Measurements from ENCODE around the gene PRR36.

The PRR36 gene

GRCh38 chr19:7912697-7913564 lies 38.7 kb upstream of the PRR36 start:
- DNase-seq: no peak

DNA sequence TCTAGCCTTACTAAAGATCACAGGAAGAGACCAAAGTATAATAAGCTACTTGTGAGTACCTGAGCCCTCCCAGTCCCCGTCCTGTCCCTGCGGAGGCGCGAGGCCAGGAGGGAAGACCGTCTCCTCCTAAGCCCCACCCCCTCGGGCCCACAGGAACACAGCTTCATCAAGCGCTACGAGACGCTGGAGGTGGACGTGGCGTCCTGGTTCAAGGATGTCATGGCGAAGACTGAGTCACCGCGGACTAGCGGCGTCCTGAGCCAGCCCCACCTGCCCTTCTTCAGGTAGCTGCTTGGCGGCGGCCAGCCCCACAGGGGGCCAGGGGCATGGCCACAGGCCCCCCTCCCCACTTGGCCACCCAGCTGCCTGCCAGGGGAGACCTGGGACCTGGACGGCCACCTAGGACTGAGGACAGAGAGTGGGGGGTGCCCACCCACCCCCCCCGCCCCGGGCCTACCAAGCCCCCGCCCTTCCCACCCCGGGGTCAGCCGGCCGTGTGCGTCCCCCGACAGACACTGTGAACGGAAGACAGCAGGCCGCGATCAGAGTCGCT lies 38.0 kb upstream of the PRR36 start:
- DNase-seq: no peak

DNA sequence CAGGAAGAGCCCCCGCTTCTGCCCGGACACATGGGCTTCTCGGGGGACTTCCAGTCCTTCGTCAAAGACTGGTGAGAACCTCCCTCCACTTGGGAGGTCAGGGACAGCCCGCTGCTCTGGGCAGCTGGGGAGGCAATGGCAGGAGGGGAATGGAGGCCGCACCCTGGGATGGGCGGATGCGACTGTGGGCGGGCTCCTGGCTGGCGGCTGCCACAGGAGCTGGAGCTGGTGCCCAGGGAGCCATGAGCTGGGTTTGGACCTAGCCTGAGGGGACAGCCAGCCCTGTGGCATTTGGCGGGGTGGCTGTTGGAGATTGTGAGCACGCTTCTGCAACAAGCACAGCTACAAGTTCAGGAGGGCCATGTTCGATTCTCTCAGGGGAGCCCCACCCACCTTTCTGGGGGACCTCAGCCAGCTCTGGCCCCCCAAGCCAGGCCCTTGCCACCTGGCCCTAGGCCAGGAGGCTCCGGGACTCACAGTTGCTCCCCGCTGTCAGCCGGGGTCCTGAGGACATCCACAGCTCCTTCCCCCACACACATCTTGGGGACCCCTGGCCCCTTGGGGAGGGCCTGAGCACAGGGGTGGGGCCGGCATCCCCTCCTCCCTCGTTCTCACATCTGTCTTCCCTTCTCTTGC lies 37.4 kb upstream of the PRR36 start:
- no peak for DNase-seq

DNA sequence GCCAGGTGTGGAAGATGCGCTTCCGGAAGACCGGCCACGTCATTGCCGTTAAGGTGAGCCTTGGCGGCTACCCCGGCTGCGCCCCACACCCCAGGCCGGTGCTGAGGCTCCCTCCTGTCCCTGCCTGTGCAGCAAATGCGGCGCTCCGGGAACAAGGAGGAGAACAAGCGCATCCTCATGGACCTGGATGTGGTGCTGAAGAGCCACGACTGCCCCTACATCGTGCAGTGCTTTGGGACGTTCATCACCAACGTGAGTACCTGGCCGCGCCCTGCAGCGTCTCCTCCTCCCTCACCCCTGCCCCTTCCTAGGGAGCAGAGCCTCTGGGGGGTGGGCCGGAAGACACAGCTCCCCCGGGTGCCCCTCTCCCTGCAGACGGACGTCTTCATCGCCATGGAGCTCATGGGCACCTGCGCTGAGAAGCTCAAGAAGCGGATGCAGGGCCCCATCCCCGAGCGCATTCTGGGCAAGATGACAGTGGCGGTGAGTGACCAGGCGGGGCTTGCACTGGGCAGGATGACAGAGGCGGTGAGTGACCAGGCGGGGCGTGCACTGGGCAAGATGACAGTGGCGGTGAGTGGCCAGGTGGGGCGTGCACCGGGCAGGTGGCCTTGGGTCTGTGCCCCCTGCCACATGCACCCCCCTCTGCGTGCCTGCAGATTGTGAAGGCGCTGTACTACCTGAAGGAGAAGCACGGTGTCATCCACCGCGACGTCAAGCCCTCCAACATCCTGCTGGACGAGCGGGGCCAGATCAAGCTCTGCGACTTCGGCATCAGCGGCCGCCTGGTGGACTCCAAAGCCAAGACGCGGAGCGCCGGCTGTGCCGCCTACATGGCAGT lies 36.4 kb upstream of the PRR36 start:
- no peak for DNase-seq

DNA sequence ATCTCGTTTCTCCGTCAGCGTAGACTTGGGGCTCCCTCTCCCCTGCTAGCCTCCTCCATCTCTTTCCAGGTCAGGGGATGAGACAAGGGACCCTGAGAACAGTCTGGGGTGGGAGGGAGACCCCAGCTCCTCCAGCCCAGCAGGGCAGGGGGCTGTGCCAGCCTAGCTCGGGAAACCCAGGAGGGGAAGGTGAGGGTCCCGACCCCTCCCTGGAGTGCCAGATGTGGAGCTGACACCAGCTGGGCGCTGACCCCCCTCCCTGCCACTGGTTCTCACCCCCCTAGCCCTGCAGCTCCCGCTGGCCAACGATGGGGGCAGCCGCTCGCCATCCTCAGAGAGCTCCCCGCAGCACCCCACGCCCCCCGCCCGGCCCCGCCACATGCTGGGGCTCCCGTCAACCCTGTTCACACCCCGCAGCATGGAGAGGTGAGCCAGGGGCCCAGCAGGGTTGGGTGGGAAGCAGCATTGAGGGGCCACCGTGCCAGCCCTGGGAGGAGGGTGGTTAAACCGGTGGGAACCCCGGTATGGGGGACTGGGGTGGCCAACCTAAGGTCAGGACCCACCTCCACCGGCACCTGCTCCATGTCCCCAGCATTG lies 35.4 kb upstream of the PRR36 start:
- DNase-seq: no peak

DNA sequence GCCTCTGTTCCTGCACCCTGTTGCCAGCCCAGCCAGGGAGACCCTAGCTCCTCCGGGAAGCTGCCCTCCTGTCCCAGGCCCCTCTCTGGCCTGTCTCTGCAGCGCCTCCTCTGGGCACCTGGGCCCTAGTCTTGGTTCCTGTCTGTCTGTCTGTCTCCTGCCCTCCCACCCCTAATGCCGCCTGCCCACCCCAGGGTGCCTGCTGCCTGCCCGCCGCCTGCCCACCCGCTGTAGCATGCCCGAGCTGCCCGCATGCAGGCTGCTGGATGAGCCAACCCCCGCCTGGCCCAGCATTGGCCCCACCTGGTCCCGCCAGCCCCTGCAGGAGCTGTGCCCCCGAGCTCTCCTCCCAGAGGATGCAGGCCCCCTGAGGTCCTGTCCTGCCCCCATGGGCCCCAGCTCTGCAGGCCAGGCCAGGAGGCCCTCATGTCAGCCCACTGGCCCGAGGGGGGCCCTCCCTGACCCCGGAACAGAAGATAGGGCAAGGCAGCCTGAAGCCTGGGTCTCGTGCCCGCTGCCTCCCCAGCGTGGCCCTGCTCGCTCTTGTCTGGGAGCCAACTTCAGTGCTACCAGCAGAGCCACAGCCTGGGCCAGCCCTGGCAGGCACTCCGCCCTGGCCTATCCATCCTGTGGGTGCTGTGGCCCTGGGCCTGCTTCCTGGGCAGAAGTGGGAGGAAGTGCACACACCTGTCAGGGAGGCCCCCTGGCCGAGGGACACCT lies 34.7 kb upstream of the PRR36 start:
- no peak for DNase-seq

- no peak for DNase-seq
Measured at GRCh38 chr19:7908078-7908699, 34.0 kb upstream of the PRR36 start.

- no peak for DNase-seq
Measured at GRCh38 chr19:7907544-7907943, 33.4 kb upstream of the PRR36 start.

GRCh38 chr19:7907122-7907521 lies 32.9 kb upstream of the PRR36 start:
- DNase-seq: no peak

- no peak for DNase-seq
Measured at GRCh38 chr19:7905859-7906258, 31.7 kb upstream of the PRR36 start.

DNA sequence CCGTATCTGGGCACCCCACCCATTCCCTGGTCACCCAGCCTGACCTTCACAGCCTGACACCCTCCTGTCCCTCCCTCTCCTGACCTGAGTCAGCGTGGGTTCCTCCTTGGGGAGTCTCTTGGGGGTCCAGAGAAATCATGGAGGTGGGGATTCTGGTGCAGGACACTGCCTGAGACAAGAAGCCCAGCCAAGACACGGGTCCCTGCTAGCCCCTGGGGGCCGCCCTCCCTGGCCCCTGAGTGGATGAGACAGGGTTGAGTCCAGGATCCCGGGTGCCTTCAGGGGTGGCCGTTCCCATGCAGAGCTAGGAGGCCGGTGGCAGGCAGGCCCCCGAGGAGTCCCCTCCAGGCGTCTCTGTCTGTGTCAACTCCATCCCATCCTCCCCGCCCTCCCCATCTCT lies 31.1 kb upstream of the PRR36 start:
- DNase-seq: no peak

DNA sequence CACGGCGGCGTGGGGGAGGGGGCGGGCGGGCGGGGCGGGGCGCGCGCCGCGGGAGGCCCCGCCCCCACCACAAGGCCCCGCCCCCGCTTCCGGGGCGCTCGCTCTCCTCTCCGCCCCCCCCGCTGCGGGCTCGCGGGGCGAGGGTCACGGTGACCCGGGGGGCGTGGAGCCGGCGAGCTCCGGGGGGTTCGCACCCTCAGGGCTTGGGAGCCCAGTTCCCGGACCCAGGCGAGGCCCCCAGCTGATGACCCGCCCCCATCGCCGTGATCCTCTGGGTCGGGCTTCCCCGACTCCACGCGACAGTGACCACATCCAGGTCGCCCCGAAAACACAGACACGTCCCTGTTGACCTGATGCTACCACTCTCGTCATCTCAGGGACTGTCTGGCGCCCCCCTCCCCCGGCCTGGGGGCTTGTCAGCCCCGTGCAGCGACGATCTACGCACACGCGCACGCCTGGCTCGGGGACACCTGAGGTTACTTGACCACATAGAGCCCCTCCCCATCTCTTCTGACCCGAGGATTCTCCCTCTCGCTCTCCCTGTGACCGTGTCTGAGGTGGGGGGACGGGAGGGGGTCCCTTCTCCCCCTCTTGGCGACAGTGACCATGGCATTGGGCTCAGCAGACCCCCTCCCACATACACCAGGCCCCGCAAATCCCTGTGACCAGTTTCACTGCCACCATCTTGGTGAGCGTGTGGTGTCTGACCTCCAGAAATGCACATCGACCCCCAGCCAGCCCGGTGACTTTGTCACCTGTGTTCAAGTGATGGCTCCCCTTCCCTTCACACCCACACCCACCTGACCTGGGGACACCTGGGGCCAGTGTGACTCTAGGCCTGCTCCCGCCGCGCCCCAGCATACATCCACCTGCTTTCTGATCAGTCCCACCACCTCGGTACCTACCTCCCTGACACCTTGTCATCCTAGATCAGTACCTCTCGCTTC lies 30.2 kb upstream of the PRR36 start:
- no peak for DNase-seq

- peak; percentile 100 for DNase-seq
Measured at GRCh38 chr19:7903244-7904073, 29.3 kb upstream of the PRR36 start, which contains the start of gene MAP2K7. TSS of gene MAP2K7 (plus strand) at chr19:7903877. CDS start at chr19:7903945, 68 bp downstream.

GRCh38 chr19:7902796-7903243 lies 28.6 kb upstream of the PRR36 start:
- DNase-seq: no peak

DNA sequence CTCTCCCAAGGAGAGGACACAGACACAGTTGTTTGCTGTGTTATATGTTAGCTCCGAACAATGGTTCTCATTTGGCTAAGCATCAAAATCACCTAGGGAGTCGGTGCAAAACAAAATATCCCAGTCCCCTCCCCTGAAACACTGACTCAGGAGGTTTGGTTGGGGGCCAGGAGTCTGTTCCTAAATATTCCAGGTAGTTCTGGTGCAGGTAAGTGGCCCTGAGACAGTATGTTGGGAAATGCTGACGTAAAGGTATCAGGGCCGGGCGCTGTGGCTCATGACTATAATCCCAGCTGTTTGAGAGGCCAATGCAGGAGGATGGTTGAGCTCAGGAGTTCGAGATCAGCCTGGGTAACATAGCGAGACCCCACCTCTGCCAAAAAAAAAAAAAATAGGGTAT lies 27.1 kb upstream of the PRR36 start:
- no peak for DNase-seq

- DNase-seq: no peak
Measured at GRCh38 chr19:7900931-7901330, 26.7 kb upstream of the PRR36 start.

DNA sequence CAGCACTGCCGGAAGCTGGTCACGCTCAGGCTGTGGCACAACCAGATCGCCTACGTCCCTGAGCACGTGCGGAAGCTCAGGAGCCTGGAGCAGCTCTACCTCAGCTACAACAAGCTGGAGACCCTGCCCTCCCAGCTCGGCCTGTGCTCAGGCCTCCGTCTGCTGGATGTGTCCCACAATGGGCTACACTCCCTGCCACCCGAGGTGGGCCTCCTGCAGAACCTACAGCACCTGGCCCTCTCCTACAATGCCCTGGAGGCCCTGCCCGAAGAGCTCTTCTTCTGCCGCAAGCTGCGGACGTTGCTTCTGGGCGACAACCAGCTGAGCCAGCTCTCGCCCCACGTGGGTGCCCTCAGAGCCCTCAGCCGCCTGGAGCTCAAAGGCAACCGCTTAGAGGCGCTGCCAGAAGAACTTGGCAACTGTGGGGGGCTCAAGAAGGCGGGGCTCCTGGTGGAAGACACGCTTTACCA lies 26.2 kb upstream of the PRR36 start:
- DNase-seq: no peak

GRCh38 chr19:7899751-7900378 lies 25.7 kb upstream of the PRR36 start:
- DNase-seq: no peak

GRCh38 chr19:7898967-7899366 lies 24.8 kb upstream of the PRR36 start:
- no peak for DNase-seq

Data from stimulated activated CD4-positive, alpha-beta T cell treated with anti-CD3 and anti-CD28 coated beads, Interleukin-4, amount 100 ng/mL, for 1 hour (primary cell).